Umbilical cord (tissue), 2 donors: Measurements from ENCODE around the gene SLC22A13. TPM values are rescaled to one million over a fixed set of nuclear protein-coding genes. Genes with fewer than 3 reads are reported as not detected.
"Not testable (repeated sequence)": the region's sequence is repeated elsewhere in the genome, so short reads cannot be mapped to it uniquely, and the experiment has no call there.

Source experiments
- DNase-seq: peaks from one replicate; pipeline ENCODE4 v3.0.0-alpha.2; 2015; ENCODE audit warnings: low spot score
- total RNA-seq: library from RNA; depleted of rRNA; stranded (reverse); fragments of >200 nt; gene quantifications from one replicate; pipeline ENCODE4 v1.2.3, GENCODE V29; 2014; ENCODE audit warnings: low replicate concordance; ENCODE audit not compliant: insufficient read depth

The SLC22A13 gene
- total RNA-seq, 1 donor from 2014 or later, result 0.48 TPM

DNA sequence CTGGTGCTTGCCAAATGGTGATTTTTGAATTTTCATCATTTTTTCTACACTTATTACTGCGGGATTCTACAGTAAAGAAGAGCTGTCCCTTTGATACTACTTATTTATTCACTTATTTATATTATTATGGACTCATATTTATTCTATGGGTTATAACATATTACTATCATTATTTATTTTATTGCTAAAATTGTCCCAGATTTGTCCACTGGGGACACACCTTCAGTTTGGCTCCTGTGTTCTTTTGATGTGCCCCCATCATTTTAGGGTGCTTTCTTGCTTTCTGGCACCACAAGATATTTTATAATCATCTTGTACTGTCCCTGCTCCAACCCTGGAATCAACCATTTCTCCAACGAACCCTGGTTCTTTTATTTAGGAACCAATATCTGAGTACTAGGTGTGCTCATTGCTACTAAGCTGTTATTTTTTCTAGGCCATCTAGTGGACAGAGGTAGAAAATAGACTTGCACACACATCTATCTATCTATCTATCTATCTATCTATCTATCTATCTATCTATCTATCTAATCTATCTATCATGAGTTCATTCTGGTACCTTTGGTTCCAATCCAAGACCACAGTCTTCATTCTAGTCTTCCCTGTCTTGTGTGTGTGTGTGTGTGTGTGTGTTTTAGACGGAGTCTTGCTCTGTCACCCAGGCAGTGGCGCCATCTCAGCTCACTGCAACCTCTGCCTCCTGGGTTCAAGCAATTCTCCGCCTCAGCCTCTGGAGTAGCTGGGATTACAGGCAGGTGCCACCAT lies 32.5 kb downstream of the SLC22A13 start:
- DNase-seq, result no peak

GRCh38 chr3:38306941-38307340 lies 41.3 kb downstream of the SLC22A13 start:
- no peak for DNase-seq

DNA sequence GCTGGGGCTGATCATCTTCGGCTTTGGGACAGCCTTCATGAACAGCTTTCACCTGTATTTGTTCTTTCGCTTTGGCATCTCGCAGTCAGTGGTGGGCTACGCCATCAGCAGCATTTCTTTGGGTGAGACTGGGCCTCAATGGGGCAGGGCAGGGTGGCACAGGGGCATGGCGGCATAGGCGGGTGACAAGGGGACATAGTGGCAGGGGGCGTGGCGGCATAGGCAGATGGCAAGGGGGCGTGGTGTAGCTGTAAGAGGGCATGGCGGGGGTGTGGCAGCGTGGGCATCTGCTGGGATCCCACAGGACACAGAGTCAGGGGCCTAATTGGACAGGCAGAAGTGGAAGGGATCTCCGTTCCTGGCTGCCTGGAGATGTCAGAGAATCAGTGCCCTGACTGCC lies 42.0 kb downstream of the SLC22A13 start:
- no peak for DNase-seq

- DNase-seq, result no peak
These were observed 42.8 kb downstream of the SLC22A13 start for GRCh38 chr3:38308456-38308855.

- no peak for DNase-seq
These were observed 45.9 kb downstream of the SLC22A13 start for GRCh38 chr3:38311476-38311875.

DNA sequence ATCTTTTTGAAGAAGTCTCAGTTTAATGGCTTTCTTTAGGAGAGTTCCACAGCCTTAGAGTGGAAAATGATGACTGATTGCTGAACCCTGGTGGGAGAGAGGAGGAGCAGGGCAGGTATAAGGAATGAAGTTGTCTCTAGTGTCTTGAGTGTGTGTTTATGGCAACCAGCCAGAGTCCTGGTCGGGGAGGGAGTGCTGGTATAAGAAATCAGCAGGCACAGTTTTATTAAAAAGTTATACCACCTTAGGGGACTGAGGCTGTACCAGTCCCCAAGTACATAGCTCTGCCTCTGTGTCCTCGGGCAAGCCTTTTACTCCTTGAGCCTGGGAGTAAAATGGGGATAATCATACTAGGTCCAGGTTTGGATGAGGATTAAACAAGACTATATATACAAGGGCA lies 46.3 kb downstream of the SLC22A13 start:
- DNase-seq, result no peak

DNA sequence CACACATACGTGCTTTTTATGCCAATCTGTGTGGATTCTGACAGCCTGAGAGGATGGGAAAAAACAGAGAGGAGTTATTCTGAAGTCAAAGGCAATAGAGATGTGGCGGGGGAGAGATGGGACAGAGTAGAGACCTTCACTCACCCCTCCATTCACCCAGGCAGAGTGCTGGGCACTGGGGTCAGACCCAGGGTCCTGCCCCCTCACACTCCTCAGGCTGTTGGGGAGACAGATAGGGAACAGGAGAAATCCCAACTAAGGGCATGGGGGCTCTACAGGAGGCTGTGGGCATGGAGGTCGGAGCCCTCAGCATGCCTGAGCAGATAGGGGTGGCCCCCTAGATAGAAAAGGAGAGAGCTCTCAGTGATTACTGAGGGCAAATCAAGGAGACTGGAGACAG lies 46.7 kb downstream of the SLC22A13 start:
- no peak for DNase-seq

DNA sequence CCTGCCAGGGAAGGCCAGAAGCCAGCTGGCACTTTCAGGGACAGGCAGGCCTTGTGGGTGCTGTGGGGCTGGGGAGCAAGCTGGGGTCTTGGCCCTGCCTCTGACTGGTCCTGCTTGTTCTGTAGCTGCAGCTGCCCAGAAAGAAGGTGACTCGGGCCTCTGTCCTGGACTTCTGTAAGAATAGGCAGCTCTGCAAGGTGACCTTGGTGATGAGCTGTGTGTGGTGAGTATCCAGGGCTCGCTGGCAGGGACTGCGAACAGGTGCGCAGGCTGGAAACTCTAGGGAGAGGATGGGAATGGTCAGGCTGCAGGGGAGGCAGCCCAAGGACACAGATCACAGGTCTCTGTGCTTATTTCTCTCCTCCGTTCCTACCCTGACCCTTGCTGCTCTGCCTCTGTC lies 47.7 kb downstream of the SLC22A13 start:
- DNase-seq, result no peak

DNA sequence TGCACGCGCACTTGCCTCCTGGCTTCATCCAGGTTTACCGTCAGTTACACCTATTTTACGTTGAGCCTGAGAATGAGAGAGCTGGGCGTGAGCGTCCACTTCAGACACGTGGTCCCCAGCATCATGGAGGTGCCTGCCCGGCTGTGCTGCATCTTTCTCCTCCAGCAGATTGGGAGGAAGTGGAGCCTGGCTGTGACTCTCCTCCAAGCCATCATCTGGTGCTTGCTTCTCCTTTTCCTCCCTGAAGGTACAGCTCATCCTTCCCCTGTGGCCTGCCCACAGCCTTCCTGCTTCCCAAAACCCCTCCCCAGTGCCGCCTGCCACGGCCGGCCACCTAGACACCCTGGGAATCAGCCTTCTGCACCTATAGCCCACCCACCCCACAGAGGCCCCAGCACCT lies 48.1 kb downstream of the SLC22A13 start:
- no peak for DNase-seq

DNA sequence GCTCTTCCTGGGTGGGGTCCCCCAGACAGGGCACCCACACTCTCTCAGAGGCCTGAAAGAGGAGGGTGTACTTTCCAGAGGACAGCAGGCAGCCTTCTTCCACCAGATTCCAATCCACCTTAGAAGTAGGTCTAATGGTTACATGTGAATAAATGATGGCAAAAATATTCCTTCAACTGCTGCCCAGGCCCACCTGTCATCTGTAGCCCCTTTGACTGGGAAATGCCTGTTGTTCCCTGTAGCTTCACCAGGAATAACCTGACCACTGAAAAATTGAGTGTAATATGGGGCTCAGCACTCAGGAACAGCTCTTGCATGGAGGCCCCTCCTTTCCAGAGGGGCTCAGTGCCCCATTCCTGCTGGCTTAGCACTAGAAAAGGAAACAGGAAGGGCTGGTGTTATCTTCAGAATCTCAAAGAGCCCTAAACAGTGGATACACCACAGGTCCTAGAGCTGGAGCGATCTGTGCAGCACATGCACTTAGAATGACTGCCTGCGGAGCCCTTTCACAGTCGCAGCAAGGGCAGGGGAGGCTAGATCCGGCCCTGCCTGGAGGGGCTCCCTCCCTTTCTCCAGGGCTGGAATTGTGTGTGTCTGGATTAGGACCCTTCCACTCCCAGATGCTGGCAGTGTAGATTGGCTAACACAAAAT lies 48.6 kb downstream of the SLC22A13 start:
- peak; percentile 5 for DNase-seq

DNA sequence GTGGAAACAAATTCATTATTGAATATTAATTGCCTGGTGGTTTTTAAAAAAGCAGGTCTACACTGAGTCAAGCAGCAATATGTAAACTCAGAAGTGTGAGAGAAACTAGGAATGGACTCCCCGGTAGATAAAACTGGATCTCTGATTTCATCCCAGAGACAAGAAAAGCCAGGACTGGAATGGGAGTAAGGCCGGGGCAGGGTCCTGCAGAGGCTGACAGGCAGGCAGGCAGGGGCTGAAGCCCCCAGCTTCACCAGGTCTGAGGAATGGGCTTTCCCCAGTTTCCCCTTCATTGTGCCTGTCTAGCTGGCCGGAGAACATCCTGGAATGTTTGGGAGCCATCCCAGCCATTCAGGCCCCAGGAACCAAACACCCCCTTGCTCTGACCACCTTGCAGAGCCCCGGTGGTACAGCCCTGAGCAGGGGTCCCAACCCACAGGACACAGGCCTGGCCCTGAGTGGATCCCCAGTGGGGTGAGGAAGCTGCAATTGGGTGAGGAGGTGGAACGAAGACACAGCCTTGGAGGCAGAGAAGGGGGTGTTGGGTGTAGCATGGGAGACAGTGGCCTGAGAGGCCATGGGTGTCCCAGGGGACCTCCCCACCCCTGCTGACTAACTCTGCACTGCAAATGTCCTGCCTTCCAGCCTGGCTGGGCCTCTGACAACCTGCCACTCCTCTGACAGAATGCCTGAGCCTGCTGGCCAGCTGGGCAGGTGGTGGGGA lies 49.3 kb downstream of the SLC22A13 start:
- no peak for DNase-seq

DNA sequence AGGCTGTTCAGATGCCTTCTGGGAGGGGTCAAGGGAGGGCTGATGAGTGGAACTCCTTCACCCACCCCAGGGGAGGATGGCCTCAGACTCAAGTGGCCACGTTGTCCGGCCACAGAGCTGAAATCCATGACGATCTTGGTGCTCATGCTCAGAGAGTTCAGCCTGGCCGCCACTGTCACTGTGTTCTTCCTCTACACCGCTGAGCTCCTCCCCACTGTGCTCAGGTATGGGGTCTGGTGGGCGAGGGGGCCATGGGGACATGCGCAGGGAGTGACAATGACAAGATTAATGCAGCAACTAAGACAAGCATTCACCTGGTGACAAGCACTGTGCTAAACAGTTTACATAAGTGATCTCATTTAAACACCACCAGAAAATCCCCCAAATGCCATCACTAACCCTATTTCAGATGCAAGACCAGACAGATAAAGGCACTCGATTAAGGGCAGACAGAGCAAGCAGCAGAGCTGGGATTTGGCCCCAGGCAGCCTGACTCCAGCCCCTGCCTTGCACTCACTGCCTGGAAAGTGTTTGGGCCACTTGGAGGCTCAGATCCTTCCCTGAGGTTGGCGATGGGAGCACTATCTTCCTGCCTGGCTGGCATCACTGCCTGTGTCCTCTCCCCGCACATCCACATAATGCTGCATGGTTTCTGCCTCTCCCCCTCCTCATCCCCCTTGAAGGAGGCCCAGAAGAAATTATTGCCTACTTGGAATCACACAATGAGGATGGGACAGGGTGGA lies 50.0 kb downstream of the SLC22A13 start:
- DNase-seq, result no peak

DNA sequence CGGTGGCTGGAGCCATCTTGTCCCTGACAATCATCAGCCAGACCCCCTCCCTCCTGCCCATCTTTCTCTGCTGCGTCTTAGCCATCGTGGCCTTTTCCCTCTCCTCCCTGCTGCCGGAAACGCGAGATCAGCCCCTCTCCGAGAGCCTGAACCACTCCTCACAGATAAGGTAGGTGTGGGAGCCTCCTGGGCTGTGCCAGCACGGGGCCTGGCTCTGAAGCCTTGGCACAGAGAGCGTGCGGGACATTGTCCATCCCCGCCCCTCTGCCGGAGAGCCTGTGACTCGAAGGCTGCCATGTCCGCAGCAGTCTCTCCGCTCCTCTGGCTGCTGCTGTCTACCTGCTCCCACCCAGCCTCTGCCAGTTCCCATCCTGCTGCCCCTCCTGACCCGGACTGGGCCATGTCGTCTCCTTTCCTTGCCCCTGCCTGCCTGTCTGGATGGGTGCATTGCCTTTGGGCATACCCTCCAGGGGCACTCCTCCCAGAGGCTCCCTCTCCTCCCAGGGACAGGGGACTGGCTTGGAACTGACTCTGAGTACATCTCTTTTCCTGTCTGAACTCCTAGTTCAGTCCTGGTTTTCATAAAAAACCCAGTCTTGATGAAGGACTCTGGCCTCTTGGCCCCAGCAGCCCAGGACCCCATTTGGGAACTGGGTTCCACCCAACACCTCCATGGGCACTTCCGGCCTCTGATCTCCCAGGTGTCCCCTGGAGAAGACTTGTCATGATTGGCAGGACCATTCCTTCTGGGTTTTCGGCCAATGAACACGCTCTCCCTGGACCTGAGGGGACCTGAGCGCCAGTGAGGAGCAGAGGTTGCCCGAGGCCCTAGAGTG lies 51.0 kb downstream of the SLC22A13 start:
- no peak for DNase-seq

DNA sequence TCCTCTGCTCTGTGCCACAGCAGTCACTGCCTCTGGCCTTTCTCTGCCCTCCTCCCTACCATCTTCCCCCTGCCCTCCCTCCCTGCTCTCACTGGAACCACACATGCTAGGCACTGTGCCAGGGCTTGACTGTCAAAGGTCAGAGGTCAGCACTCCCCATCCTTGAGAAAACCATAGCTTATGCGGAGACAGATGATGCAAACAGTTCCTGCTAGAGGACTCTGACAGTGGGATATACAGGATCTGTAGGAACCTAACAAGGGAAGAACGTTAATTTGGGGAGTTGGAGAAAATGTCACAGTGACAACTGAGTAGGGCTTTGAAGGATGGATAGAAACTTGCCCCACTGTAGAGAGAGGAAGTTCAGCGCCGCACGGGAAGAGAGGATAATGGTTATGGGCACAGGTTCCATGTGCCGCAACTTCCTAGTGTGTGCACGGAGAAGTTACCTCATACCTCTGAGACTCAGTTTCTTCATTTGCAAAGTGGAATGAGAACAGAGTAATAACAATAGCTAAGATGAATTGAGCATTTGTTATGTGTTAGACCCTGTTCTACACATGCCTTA lies 51.7 kb downstream of the SLC22A13 start:
- DNase-seq, result no peak

- DNase-seq, result no peak
These were observed 53.4 kb downstream of the SLC22A13 start for GRCh38 chr3:38318766-38319671.

DNA sequence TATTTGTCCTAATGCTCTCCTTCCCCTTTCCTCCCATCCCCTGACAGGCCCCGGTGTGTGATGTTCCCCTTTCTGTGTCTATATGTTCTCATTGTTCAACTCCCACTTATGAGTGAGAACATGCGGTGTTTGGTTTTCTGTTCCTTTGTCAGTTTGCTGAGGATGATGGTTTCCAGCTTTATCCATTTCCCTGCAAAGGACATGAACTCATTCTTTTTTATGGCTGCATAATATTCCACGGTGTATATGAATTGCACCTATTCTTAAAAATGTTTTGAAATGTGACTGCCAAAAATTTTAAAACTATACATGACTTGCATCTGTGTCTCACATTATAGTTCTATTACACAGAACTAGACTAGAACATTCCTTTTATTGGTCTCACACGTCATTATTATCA lies 55.0 kb downstream of the SLC22A13 start:
- not testable (repeated sequence) for DNase-seq

DNA sequence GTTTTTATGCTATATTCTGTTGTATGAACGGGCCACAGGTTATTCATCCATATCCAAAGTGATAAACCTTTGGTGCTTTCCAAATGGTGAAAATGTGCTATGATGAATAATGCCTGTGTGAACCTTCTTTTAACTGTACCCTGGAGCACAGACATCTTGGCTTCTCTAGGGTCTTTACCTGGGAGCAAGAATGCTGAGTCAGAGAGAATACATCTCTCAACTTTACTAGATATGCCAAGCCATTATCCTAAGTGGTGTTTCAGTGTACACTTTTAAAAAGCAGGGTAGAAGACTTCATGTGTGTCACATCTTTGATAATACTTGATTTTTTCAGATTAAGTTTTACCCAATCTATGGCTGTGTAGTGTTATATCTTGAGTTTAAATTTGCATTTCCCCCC lies 57.4 kb downstream of the SLC22A13 start:
- no peak for DNase-seq

- no peak for DNase-seq
These were observed 59.6 kb downstream of the SLC22A13 start for GRCh38 chr3:38325256-38325655.

GRCh38 chr3:38327335-38328009 lies 61.9 kb downstream of the SLC22A13 start:
- DNase-seq, result no peak
